Measurements from ENCODE around the gene GPR146. TPM values are rescaled to one million over a fixed set of nuclear protein-coding genes. Genes with fewer than 3 reads are reported as not detected.

GPR146 gene
- polyA plus RNA-seq, 3 donors: 0.48 to 0.92 (median 0.48) TPM

DNA sequence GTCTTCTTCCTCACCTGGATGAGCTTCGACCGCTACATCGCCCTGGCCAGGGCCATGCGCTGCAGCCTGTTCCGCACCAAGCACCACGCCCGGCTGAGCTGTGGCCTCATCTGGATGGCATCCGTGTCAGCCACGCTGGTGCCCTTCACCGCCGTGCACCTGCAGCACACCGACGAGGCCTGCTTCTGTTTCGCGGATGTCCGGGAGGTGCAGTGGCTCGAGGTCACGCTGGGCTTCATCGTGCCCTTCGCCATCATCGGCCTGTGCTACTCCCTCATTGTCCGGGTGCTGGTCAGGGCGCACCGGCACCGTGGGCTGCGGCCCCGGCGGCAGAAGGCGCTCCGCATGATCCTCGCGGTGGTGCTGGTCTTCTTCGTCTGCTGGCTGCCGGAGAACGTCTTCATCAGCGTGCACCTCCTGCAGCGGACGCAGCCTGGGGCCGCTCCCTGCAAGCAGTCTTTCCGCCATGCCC is 47.9 kb downstream of the GPR146 start:
- Mint-ChIP-seq H3K9me3 (no peaks in the 10 kb centered on the region), H3K27ac (peak overlapping the region in 2 of 7 donors; percentile 21 to 68), H3K4me1 (peaks cover 51% of the 10 kb centered on the region), H3K36me3 (peaks cover 4 to 9% of the 10 kb centered on the region in 2 donors), H3K27me3 (ENCODE audit: low read depth in 3 of 3) (peaks cover 2% of the 10 kb centered on the region in 3 donors), H3K4me3 (no peak overlapping the region)
- Histone ChIP-seq H3K27me3 (ENCODE audit: control insufficient read depth in 2 of 2, insufficient read depth in 2 of 2, low read length in 2 of 2) (no peaks in the 10 kb centered on the region), H4K20me1 (ENCODE audit: insufficient read depth, low read length) (no peaks in the 10 kb centered on the region), H3K4me2 (replicated peaks; ENCODE audit: extremely low read depth, low read length, poor library complexity, severe bottlenecking) (no peak overlapping the region), H3K4me3 (replicated peaks in 1 of 3; ENCODE audit: low read depth in 2 of 3, low read length in 3 of 3) (no peak overlapping the region), H2AFZ (ENCODE audit: insufficient read depth, low read depth, low read length, poor library complexity, severe bottlenecking) (no peak overlapping the region), H3K36me3 (replicated peaks in 1 of 2; ENCODE audit: control insufficient read depth in 1 of 2, insufficient read depth in 2 of 2, low read length in 2 of 2) (peaks cover 0 to 3% of the 10 kb centered on the region in 2 donors), H3K79me2 (ENCODE audit: insufficient read depth, low read length) (no peaks in the 10 kb centered on the region), H3K9me3 (replicated peaks in 1 of 2; ENCODE audit: control insufficient read depth in 1 of 2, insufficient read depth in 1 of 2, low read length in 2 of 2) (no peaks in the 10 kb centered on the region), H3K27ac (ENCODE audit: low read depth in 1 of 2, low read length in 2 of 2) (peak overlapping the region in 1 of 2 donors; percentile 24), H3K4me1 (ENCODE audit: control insufficient read depth in 1 of 2, insufficient read depth in 2 of 2, low read length in 2 of 2) (peaks cover 49 to 55% of the 10 kb centered on the region in 2 donors), H3K9ac (ENCODE audit: insufficient read depth, low read length, poor library complexity, severe bottlenecking) (no peak overlapping the region)
- 97% methylated on average over 40 of the region's 40 CpGs for WGBS (ENCODE audit: insufficient coverage)
- intact Hi-C loops (cut with micrococcal nuclease): no loop called here
- TF ChIP-seq, protein P1, sequence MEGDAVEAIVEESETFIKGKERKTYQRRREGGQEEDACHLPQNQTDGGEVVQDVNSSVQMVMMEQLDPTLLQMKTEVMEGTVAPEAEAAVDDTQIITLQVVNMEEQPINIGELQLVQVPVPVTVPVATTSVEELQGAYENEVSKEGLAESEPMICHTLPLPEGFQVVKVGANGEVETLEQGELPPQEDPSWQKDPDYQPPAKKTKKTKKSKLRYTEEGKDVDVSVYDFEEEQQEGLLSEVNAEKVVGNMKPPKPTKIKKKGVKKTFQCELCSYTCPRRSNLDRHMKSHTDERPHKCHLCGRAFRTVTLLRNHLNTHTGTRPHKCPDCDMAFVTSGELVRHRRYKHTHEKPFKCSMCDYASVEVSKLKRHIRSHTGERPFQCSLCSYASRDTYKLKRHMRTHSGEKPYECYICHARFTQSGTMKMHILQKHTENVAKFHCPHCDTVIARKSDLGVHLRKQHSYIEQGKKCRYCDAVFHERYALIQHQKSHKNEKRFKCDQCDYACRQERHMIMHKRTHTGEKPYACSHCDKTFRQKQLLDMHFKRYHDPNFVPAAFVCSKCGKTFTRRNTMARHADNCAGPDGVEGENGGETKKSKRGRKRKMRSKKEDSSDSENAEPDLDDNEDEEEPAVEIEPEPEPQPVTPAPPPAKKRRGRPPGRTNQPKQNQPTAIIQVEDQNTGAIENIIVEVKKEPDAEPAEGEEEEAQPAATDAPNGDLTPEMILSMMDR (IDR thresholded peaks at IDR 0.05): no peak
- DNase-seq: no peak

GRCh38 chr7:1092806-1093501 is 48.6 kb downstream of the GPR146 start:
- Mint-ChIP-seq H3K4me3 (no peak overlapping the region), H3K27me3 (ENCODE audit: low read depth in 3 of 3) (peaks cover 0 to 2% (median 0%) of the 10 kb centered on the region in 3 donors), H3K36me3 (peaks cover 4 to 9% of the 10 kb centered on the region in 2 donors), H3K27ac (peak overlapping the region in 1 of 7 donors; percentile 43), H3K4me1 (peaks cover 44% of the 10 kb centered on the region), H3K9me3 (peaks cover 0 to under 1% (median 0%) of the 10 kb centered on the region in 7 donors)
- no peak for DNase-seq
- H4K20me1 ChIP-seq (ENCODE audit: insufficient read depth, low read length): no peaks in the 10 kb centered on the region
- no peak overlapping the region for H3K4me2 ChIP-seq (replicated peaks; ENCODE audit: extremely low read depth, low read length, poor library complexity, severe bottlenecking)
- no peaks in the 10 kb centered on the region for H3K9me3 ChIP-seq (replicated peaks in 1 of 2; ENCODE audit: control insufficient read depth in 1 of 2, insufficient read depth in 1 of 2, low read length in 2 of 2)
- H3K9ac ChIP-seq (ENCODE audit: insufficient read depth, low read length, poor library complexity, severe bottlenecking): no peak overlapping the region
- H3K36me3 ChIP-seq (replicated peaks in 1 of 2; ENCODE audit: control insufficient read depth in 1 of 2, insufficient read depth in 2 of 2, low read length in 2 of 2): peaks cover 0 to 3% of the 10 kb centered on the region in 2 donors
- intact Hi-C loops (cut with micrococcal nuclease): no loop called here
- TF ChIP-seq, protein P1 (IDR thresholded peaks at IDR 0.05): no peak
- WGBS (ENCODE audit: insufficient coverage): 94% methylated on average over 40 of the region's 40 CpGs
- no peak overlapping the region for H3K27ac ChIP-seq (ENCODE audit: low read depth in 1 of 2, low read length in 2 of 2)
- H3K4me3 ChIP-seq (replicated peaks in 1 of 3; ENCODE audit: low read depth in 2 of 3, low read length in 3 of 3): no peak overlapping the region
- no peaks in the 10 kb centered on the region for H3K79me2 ChIP-seq (ENCODE audit: insufficient read depth, low read length)
- H3K4me1 ChIP-seq (ENCODE audit: control insufficient read depth in 1 of 2, insufficient read depth in 2 of 2, low read length in 2 of 2): peaks cover 42 to 47% of the 10 kb centered on the region in 2 donors
- no peak overlapping the region for H2AFZ ChIP-seq (ENCODE audit: insufficient read depth, low read depth, low read length, poor library complexity, severe bottlenecking)
- no peaks in the 10 kb centered on the region for H3K27me3 ChIP-seq (ENCODE audit: control insufficient read depth in 2 of 2, insufficient read depth in 2 of 2, low read length in 2 of 2)

Data from CD14-positive monocyte (primary cell).